GM04504 (cell line): ENCODE results near the gene EXOC1L.
"Not testable (repeated sequence)": the region's sequence is repeated elsewhere in the genome, so short reads cannot be mapped to it uniquely, and the experiment has no call there.

Experiments used
- DNase-seq: peaks from one replicate; pipeline ENCODE4 v3.0.0-alpha.2; 2012; ENCODE audit warnings: low read depth

The EXOC1L gene

GRCh38 chr4:55838356-55838755 is 18.8 kb downstream of the EXOC1L start:
- no peak for DNase-seq

GRCh38 chr4:55838952-55839351 is 19.4 kb downstream of the EXOC1L start:
- DNase-seq, result no peak

- DNase-seq, result no peak
Observed at GRCh38 chr4:55840956-55841355, 21.4 kb downstream of the EXOC1L start.

- not testable (repeated sequence) for DNase-seq
Observed at GRCh38 chr4:55841373-55842239, 22.0 kb downstream of the EXOC1L start.

DNA sequence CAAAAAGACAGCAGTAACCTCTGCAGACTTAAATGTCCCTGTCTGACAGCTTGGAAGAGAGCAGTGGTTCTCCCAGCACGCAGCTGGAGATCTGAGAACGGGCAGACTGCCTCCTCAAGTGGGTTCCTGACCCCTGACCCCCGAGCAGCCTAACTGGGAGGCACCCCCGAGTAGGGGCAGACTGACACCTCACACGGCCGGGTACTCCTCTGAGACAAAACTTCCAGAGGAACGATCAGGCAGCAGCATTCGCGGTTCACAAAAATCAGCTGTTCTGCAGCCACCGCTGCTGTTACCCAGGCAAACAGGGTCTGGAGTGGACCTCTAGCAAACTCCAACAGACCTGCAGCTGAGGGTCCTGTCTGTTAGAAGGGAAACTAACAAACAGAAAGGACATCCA is 22.7 kb downstream of the EXOC1L start:
- not testable (repeated sequence) for DNase-seq

DNA sequence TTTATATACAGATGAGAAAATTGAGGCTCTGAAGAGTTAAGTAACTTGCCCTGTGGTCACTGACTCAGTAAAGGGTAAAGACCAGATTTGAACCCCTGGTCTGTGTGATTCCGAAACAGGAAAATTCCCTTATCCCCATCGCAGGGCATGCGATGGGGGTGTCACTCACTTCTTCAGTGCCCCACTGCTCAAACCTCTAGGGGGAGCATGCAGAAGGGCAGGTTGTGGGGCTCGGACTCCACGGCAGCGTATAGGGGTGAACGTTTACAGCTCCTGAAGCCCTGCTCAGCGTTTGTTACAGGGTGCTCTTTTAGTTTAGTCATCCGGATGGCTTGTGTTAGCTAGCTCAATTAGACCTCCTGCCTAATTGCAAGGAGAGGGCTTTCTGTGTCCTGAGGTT is 30.1 kb downstream of the EXOC1L start:
- no peak for DNase-seq

GRCh38 chr4:55851885-55852284 is 32.3 kb downstream of the EXOC1L start:
- DNase-seq, result no peak

- DNase-seq, result peak; percentile 90
Observed at GRCh38 chr4:55853484-55854046, 34.0 kb downstream of the EXOC1L start, which contains the start of gene EXOC1. Gene EXOC1 (plus strand): TSS chr4:55853648. CDS start chr4:55858324, 4,676 bp downstream.

GRCh38 chr4:55854129-55854528 is 34.5 kb downstream of the EXOC1L start:
- DNase-seq, result no peak

DNA sequence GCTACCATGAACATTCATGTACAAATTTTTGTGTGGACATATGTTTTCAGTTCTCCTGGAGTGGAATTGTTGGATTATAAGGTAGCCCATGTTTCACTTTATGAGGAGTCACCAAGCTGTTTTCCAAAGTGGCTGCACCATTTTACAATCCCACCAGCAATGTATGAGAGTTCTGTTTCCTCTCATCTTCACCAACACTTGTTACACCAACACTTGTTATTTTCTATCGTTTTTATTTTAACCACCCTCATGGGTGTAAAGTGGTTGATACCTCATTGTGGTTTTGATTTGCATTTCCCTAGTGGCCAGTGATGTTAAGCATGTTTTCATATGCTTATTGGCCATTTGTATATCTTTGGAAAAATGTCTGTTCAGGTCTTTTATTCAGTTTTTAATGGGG is 38.0 kb downstream of the EXOC1L start:
- no peak for DNase-seq

DNA sequence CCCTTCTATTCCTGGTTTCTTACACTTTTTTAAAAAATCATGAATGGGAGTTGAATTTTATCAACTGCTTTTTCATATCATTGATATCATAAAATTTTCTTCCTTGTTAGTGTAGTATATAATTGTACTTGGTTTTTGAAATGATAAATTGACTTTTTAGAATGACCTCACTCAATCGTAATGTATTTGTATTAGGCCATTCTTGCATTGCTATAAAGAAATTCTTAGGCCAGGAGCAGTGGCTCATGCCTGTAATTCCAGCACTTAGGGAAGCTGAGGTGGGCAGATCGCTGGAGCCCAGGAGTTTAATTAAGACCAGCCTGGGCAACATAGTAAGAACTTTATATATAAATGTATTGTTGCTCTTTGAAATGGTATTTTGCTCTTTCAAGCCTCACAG is 40.1 kb downstream of the EXOC1L start:
- DNase-seq, result no peak

DNA sequence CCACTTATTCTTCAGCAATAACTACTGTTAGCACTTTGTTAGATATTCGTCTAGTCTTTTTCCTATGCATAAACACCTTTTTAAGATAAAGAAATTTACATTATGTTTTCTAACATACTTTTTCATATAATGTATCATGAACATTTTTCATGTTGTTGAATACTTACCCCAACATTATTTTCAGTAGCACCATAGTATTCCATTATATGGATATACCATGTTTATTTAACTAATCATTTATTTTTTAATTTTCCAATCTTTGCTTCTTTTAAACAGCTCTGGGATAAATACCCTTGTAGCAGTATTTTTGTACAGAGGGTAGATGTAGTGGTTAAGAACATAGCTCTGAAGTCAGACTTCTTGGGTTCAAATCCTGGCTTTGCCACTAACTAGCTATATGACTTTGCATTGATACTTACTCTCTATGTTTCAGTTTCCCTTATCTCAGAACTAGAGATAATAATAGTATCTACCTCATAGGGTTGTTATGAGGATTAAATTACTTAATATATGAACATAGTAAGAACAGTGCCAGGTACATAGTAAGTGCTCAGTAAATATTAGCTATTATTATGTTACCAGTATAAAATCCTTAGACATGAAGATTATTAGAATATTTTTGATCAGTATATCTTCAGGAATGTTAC is 45.1 kb downstream of the EXOC1L start:
- no peak for DNase-seq

- DNase-seq, result peak; percentile 28
Observed at GRCh38 chr4:55865228-55865806, 45.7 kb downstream of the EXOC1L start.

DNA sequence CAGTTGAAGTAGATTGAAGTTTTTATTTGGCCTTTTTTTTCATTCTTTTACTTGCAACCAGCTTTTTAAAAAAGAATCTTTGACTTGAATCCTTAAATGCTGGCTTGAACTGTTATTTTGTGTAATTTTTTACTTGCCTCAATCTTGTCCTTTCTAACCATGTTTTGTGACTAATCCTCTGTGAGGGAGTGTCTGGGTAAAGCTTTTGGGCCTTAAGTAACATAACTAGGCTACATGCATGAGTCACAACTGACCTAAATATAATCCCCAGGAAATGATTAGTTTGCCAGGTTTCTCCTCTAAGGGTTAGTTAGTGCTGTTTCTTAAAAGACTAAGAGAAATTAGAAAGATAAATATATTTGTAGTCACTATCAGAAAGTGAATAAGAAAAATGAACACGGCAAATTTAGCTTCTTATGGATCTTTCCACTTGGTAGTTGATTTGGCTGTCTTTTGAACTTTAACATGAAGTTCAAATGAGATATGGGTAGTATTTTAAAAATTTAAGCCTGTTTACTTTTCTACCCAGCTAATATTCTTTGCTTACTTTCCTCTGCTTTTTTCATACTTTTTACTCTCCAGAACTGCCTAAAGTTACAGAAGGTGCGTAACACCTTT is 46.8 kb downstream of the EXOC1L start:
- DNase-seq, result peak; percentile 81

DNA sequence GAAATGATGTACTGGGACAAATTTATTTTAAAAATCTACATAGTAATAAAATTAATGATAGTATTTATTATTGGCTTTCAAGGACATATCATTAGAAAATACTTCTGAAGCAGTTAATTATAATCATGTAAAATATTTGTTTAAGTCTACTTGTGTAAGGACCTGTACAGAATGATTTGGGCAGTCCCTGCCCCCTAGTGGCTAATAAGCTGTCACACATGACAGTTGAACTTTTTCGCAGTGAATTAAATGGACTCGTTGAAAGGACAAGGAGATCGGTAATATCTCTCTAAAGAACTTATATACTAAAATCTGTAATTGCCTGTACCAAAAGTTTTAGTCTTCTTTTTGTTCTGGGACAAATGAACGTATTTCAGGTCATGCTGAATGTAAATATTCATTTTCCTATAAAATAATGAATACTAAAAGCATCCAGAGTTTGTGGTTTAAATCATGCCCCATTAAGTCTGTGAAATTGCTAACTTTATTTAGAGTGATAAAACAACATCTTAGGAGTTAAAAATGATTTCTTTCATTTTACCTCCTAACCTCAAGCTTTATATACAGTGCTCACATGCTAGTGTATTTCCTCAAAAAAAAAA is 47.5 kb downstream of the EXOC1L start:
- no peak for DNase-seq

GRCh38 chr4:55868581-55869090 is 49.0 kb downstream of the EXOC1L start:
- no peak for DNase-seq

DNA sequence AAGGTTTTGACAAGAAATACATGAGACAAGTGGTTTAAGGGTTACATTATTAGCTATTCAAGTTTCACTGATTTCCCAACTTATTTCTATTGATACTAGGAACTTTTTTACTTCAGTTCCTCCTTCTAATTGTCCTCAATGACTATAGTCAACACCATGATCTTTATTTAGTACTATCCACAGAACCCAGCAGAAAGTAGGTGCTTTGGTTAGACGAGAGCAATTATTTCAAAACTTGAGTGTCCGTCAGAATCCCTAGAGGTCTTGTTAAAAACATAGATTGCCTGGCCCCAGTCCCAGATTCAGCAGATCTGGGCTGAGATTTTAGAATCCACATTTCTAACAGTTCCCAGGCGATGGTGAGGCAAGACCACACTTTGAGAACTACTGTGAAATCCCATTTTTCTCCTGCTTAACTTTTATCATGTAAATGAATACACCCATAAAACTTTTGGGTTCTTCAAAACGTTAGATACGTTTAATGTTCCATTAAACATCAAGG is 51.8 kb downstream of the EXOC1L start:
- DNase-seq, result no peak

GRCh38 chr4:55874831-55875230 is 55.2 kb downstream of the EXOC1L start:
- no peak for DNase-seq

DNA sequence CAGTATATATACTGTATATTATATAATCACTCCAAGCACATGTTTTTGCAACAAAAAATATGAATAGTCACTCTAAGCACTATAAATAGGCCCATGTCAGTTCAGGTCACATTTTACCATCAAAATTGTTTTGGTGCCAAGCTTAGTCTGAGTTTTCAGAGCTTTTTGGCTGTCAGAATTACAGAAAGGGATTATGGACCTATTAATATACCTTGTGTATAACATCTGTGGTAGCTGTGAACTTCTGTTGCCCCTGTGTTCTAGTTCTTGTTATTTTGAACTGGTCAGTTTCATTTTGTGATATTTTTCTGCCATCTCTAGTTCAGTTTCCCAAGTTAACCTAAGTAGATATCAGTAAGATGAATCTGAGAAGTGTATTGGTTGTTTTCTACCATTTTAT is 56.8 kb downstream of the EXOC1L start:
- DNase-seq, result no peak

DNA sequence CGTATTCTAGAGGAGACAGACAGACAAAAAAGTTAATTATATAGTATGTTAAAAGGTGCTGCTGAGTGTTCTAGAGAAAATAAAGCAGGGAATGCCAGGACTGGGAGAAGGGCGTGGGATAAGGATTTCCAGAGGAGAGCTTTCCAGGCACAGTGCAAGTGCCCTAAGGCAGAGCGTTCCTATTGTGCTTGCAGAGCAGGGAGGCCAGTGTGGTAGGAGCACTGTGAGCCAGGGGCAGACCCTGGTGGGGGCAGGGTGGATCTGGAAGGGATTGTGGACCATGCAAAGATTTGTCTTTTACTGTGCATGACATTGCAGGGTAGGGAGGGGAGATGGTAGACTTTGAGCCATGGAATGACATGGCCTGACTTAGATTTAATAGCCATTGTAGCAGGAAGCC is 59.6 kb downstream of the EXOC1L start:
- DNase-seq, result no peak

GRCh38 chr4:55880652-55881280 is 61.2 kb downstream of the EXOC1L start:
- no peak for DNase-seq
